ACHN (cell line): Measurements from ENCODE around the gene RHOH.

Experiments used
- DNase-seq: peaks from one replicate; pipeline ENCODE4 v3.0.0-alpha.2; 2015
- in situ Hi-C: cut with HindIII; loops from 2 replicates; pipeline ENCODE4 v1.10.0; 2017; ENCODE audit warnings: low sequenced_read_pairs, low pct_ligation_motif_present, low pct_unique_long_range_greater_than_20kb

Gene RHOH

DNA sequence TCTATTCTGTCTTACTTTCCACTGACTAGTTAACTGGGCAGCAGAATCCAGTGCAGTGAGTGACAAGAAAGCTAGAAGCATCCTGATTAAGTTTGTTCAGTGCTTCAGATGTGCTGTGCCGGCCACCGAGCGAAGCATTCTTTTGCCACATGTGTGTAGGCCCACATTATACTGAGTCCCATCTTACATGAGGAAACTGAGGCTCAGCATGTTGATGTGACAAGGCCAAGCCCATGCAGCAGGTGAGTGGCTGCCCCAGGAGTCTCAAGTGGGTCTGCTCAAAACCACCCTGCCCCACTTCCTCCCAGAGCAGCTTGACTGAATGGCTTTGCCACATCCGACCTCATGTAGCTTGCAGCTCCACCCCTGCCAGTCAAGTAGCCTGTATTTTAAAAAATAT is 50.5 kb downstream of the RHOH start:
- no peak for DNase-seq
- in situ Hi-C loops: no loop called here

DNA sequence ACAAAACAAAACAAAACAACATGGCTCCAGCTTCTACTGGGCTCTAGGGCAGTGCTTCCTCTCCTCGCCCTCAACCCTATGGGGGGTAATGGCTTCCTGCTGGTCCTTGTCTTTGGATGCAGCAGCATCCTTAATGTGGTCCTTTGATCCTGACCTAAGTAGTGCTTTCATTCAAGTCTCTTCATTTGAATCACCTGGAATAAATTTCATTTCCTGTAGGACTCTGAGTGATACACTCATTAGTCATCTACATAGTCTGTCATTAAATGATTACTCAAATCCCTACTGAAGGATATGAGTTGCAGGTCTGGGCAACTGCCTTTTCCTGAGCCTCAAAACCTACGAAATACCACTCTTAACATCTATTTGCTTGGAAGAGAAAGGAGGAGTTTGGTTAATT is 54.5 kb downstream of the RHOH start:
- DNase-seq: peak; percentile 17
- in situ Hi-C loops: no loop called here

DNA sequence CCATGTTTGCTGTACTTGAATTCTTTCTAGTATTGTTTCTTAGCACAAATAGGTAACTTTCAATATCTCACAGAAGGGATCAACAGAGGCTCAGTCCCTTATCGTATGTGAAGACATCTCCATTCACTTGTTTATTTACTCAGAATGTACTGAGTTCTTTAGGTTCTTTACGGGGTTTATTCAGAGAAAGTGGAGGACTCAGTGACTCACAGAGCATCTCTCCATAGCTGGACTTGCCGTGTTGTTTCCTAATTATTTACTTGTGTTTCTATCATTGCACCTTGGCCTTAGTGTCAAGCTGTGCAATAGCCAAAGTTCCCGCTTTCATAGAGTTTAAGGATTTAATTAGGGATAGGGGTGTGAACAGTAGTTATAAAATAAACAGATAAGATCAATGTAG is 57.1 kb downstream of the RHOH start:
- in situ Hi-C loops: no loop called here
- no peak for DNase-seq

DNA sequence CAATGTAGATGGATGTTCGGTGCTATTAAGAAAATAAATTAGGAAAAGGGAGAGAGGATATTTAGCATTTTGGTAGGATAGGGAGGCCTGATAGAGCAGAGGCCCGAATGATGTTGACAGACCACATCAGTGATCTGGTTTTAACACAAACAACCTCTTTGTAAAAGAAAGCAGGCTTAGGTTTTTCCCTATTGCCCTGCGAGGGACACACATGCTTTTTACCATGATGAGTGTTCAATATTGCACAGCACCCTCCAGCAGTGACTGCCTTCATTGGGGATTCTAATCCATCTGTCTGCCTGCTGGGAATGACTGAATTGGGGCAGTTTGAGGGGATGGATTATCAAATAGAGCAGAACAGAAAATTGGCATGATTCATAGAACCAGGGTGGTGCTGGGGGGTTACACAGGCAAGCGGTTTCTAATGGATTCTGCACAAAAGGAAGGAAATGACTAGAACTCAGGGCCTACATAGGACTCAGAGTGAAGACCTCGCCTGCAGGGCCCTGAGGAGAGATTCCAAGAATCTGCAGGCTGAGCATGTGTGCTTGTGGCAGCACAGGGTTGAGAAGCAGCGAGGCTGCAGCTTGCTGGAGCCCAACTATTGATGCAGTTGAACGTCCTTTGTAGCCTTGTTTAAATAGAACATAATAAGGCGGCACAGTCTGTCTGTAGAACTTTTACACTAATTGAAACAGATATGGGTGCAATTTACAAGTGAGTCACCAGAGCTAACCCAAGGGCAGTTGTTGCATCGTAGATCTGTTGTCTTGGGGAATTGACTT is 58.0 kb downstream of the RHOH start:
- in situ Hi-C loops: no loop called here
- DNase-seq: no peak

DNA sequence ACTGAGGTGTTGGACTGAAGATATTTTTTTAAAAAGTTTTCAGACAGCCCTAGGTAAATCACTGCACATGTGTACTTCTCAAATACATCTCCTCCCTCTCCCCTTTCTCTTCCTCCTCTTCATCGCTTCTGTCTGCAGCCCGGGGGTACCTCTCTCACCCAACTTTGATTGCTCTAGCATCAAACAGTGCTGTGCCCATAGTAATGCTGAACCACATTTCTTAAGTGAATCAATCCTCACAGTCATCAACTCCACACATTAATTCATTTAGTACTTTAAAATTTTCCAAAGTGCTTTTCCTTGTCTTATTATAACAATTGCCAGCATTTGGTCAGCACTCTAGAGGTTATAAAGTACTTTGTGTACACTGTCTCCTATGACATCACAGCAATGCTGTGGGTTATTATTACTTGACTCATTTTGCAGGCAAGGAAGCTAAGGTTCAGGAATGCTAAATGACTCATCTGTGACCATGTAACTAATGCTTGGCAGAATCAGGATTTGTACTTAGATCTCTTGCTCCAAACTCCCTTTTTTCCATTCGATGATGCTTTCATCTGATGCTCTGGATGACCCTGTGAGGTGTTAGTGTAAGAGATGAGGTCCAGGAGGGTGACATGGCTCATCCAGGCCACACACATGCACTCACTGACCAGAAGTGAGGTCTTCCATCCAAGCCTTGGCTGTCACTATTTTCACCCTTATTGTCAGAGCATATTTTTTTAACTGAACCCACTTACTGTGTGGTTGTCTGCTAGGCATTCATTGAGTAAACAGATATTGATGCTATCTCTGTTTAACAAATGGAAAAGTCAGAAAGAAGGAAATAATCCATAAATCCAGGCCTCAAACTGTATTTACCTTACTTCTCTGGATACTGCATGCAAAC is 58.8 kb downstream of the RHOH start:
- DNase-seq: peak; percentile 83
- in situ Hi-C loops: no loop called here

DNA sequence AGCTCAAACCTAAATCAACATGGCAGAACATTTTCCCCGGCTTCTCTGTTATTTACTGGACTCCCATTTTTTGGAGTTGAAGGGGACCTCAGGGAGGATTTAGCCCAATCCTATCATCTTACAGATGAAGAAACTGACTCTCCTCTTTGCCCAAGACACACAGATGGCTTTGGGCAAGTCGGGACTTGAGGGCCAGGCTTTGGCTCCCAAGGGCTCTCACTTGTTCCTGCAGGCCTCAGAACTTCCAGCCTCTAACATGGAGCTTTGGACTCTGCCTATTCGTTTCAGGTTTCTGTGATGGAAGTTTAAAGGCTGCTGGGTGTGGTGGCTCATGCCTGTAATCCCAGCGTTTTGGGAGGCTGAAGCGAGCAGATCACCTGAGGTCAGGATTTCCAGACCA is 59.5 kb downstream of the RHOH start:
- in situ Hi-C loops: no loop called here
- DNase-seq: no peak

DNA sequence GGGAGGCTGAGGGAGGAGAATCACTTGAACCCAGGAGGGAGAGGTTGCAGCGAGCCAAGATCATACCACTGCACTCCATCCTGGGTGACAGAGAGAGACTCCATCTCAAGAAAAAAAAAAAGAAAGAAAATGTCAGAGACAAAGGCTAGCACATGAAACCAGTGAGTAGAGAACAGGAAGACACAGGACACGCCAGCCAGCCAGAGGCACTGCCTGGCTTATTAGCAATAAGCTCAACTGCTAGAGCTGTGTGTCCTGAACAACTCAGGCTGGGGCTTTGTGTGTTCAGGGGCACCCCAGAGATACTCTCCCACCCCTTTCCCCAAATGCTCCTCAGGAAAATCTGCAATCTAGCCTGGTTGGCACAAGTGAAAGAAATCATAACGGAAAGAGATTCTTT is 60.0 kb downstream of the RHOH start:
- DNase-seq: no peak
- in situ Hi-C loops: no loop called here

DNA sequence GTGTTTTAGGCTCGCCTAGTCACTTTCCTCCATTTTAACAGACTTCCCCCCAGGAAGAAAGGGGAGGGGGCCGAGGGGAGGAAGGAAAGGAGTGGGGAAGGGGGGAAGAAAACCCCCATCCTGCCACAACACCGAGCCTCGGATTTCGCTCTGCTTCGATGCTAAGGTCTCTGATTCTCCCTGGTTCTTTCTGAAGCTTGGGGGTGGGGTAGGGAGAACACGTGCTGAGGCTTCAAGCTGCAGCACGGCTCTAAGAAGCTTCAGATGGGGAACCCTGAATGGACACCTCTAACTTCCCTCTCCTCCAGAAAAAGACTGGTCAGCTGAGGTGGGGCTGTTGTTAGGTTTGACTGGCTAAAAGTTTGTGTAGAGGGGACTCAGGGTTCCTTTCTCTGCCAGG is 61.8 kb downstream of the RHOH start:
- no peak for DNase-seq
- in situ Hi-C loops: no loop called here

DNA sequence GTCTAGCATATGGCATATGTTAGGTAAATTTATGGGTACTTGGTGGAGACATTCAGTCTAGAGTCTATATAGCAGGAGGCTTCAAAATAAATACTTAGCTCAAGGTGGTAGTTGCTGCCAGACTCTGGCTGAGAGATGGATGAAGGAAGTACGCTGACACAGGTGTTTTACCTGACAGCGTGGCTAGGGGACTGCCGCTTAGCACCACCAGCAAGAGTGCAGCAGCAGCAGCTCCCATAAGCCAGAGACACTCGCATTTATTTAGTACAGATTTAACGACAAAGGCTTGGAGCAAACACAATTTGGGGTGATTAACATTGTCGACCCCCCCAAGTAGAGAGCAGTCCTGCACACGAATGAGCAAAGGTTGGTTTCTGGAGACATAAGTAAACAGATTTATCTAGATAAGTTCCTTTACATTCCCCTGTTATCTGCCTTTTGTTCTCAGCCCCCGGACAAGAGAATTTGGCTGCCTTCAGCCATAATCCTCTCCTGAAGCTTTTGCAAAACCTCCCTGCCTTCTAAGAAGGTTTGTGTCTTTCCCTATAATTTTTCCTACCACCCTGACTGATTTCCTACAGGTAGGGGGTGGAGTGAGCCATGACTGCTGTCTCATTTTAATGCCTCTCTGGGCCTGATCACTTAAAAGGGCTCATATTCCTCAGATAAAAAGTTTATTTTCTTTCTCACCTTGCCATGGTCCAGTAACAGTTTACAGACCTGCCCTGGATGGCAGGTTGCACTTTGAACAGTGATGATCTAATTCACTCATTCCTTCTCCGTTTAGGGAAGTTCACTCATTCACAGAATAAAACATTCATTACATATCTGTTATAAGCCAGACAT is 64.6 kb downstream of the RHOH start:
- no peak for DNase-seq
- in situ Hi-C loops: no loop called here

DNA sequence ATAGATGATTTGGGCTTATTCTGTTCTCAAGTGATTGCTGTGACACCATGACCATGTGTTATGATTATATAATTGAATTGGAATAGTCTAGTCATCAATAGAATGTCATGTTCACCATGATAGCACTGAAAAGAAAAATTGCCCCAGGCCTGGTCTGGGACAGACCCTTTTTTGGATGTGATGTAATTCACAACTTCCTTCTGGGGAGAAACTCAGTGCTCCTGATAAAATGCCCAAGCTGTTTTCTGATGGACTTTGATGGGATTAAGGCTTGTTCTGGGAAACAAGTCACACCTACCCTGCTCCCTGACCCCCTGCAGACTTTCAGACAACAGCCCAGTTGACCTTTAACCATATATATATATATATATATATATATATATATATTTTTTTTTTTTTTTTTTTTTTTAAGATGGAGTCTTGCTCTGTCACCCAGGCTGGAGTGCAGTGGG is 65.3 kb downstream of the RHOH start:
- in situ Hi-C loops: no loop called here
- no peak for DNase-seq

DNA sequence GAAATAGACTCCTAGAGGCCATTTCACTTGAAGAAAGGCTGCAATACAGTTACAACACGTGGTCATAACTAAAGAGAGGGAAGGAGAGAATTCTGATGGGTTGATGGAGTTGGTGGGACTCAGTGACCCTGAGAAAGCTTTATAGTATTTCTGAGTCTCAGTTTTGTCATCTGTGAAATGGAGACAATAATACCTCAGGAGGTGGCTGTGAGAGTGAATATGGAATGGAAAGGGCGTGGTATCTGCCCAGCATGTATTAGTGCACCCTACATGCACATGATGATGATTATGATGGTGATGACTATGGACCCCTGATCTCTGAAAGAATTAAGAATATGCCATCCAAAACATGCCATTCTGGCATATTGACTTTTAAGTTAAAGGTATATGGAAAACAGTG is 66.0 kb downstream of the RHOH start:
- in situ Hi-C loops: no loop called here

DNA sequence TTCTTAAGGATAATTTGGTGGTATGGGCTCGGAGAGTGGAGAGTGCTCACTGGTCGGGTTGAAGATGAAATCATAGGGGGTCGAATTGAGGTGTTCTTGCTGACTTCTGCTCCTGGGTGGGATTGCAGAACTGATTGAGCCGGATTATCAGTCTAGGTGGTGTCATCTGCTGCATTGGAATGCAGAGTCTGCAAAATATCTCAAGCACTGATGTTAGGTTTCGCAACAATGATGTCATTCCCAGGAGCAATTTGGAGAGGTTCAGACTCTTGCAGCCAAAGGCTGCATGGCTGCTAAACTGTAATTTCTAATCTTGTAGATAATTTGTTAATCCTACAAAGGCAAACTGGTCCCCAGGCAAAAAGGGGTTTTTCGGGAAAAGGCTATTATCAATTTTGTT is 67.7 kb downstream of the RHOH start:
- in situ Hi-C loops: no loop called here
- DNase-seq: no peak

More for the DNA sequence above, 66.0 kb downstream of the RHOH start:
- DNase-seq: no peak

DNA sequence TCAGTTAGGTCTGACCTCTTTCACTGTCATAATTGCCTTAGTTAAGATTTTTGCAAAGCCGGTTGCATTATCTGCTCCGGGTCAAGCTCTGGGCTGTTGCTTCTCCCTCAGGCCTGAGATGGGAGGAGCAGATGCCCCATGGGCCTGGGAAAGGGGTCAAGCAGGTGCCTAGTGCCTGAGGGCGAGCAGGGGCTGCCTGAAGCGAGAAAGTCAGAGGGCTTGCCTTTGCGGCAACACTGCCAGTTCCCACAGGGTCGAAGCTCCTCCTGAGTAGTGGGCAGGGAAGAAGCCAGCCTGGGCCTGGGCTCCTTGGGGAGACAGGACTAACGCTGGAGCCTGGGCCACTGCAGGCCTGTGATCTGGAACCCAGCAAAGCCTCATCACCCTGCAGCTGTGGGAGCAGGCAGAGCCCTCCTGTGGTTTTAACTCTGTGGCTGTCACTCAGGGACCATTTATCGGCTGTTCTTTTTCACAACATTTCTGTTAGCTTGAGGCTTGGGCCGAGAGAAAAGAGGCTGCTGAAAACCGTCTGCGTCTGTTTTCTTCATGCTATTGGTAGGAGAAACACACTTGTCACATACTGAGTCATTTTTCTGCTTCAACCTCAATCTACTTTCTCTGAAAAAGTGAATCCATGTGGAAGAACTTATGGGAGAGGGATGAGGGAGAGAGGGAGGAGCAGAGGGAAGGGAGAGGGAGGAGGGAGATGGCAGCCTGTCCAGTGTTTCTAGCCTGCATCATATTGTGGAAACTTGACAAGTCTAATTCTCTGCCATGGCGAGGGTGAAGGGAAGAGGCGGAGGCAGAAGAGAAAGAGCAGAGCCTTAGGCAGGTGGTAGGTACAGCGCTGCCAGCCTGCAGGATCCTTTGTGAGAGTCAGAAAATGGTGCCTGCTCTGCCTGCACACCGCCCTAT is 68.4 kb downstream of the RHOH start:
- no peak for DNase-seq
- in situ Hi-C loops: no loop called here

DNA sequence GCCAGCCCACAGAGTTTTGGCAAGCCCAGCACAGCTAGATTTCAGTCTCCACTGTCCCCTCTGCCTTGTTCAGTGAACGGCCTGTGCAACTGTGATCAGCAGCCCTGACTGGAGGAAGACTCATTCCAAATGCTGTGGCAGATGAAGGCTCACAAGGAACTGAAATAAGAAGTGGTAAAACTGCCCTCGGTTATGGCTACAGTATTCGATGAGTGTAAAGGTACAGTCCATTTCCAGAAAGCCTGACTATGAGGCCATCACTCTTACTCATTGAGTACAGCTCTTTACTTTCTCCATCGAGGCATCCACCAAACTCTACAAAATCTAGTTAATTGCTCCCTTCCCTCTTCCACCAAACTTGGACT is 69.1 kb downstream of the RHOH start:
- DNase-seq: no peak
- in situ Hi-C loops: no loop called here

DNA sequence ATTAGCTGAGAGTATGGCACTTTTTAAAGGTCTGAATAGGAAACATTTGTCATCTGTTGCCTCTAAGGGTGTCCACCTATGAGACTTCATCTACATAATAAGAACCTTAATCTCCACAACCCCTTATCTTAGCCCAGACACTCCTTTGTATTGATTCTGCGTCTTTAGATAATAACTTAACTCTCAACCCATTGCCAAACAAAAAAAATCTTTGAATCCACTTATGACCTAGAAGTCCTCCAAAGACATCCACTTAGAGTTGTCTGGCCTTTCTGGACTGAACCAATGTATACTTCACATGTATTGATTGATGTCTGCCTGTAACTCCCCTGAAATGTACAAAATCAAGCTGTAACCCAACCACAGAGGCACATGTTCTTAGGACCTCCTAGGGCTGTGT is 72.3 kb downstream of the RHOH start:
- in situ Hi-C loops: no loop called here

DNA sequence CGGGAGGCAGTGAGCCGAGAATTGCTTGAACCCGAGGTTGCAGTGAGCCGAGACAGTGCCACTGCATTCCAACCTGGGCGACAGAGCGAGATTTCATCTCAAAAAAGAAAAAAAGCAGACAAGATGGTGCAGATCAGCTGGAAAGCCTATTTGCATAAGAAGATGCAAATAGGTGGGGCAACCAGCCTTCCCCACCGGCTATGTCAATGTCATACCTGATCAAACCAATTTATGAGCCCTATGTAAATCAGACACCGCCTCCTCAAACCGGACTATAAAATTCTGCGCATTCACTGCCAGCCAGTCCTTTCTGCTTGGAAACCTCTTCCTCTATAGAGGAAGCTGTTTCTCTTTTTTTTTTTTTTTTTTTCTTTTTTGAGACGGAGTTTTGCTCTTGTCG is 73.8 kb downstream of the RHOH start:
- in situ Hi-C loops: no loop called here
- DNase-seq: no peak

More for the DNA sequence above, 72.3 kb downstream of the RHOH start:
- DNase-seq: no peak

DNA sequence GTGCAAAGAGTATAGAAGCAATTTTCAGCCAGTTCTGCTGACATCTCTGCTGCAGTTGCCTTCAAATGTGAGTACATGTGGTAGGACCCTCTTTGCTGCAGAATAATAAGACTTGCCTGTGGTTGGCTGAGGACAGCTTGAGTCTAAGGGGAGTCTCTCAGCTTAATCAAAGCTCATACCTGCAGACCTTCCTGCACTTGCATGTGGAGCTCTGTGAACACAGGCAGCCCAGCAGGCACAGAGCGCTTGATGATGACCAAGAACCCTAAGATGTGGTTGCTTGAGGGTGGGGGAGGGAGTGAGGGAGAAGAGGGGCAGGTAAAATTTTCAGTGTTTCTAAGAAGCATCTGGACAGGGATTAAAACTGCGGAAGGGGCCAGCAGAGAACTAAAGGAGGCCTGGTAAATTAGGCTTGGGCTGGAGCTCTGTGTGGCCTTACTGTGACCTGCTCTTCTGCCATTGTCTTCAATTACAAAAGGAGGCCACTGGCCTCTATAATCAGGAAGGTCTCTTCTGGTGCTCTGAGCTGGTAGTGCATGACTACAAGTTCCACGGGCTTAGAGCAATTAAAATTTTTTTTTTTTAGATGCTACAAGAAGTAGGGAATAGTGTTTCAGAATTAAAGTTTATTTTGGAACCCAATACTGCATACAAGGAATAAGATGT is 78.4 kb downstream of the RHOH start:
- no peak for DNase-seq
- in situ Hi-C loops: no loop called here

DNA sequence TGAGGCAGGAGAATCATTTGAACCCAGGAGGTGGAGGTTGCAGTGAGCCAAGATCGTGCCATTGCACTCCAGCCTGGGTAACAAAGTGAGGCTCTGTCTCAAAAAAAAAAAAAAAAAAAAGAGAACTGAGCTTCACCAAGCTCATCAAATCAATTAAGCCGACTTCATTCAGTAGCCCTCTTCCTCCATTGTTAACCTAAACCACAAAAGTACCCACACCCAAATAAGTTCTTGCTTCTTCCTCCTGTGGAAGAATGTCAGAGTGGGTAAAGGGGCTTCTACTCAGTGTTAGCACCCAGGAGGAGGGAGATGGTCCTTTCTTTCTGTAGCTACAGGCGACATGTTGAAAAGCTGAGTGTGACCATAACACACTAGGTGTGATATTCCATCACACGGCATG is 79.7 kb downstream of the RHOH start:
- DNase-seq: no peak
- in situ Hi-C loops: no loop called here
